K562 (cell line): Measurements from ENCODE around the gene GDNF. TPM values are rescaled to one million over a fixed set of nuclear protein-coding genes. Genes with fewer than 3 reads are reported as not detected.

Source experiments
- ZBTB5 ChIP-seq: fragments of 450-650 bp; IDR thresholded peaks from 2 replicates; pipeline ENCODE4 v1.6.1; 2017; ENCODE audit warnings: antibody characterized with exemption
- polyA plus RNA-seq, 8 experiments: library from polyadenylated mRNA; depleted of rRNA in 4 of 8; stranded (reverse) in 5 of 8; unstranded in 3 of 8; fragments of >200 nt; fragmentation: Nextera tagmentation in 2 of 8; fragmentation: Illumina TruSeq in 1 of 8; extraction: Ambion mirVana in 2 of 8; extraction: Trizol in 1 of 8; gene quantifications; 2 replicates each; pipeline versions ENCODE4 v1.2.1 to v1.2.3, GENCODE V29; 2011 to 2014; ENCODE audit warnings: inconsistent platforms in 1 of 8, missing spikeins in 1 of 8
- total RNA-seq, 7 experiments: library from RNA; depleted of rRNA in 6 of 7; stranded (reverse); fragments of >200 nt in 6 of 7; fragmentation: Illumina TruSeq in 2 of 7; extraction: Trizol in 2 of 7; gene quantifications; 2 replicates each; pipeline versions ENCODE4 v1.2.1 to v1.2.3, GENCODE V29; 2011 to 2021; ENCODE audit warnings: low replicate concordance in 1 of 7
- TF ChIP-seq, protein P1 (sequence below): fragments of 450-650 bp; IDR thresholded peaks from 2 replicates; pipeline ENCODE4 v1.6.1; 2017; ENCODE audit warnings: antibody characterized with exemption, mild to moderate bottlenecking

The GDNF gene
- total and polyA plus RNA-seq, 9 of the 15 experiments (the other 6 are each of a cell fraction or from before 2014, with no cell fraction given), result not detected

GRCh38 chr5:37825334-37825915 lies 14.4 kb downstream of the GDNF start (continued):
- no peak for TF ChIP-seq ZBTB5
- TF ChIP-seq, protein P1, sequence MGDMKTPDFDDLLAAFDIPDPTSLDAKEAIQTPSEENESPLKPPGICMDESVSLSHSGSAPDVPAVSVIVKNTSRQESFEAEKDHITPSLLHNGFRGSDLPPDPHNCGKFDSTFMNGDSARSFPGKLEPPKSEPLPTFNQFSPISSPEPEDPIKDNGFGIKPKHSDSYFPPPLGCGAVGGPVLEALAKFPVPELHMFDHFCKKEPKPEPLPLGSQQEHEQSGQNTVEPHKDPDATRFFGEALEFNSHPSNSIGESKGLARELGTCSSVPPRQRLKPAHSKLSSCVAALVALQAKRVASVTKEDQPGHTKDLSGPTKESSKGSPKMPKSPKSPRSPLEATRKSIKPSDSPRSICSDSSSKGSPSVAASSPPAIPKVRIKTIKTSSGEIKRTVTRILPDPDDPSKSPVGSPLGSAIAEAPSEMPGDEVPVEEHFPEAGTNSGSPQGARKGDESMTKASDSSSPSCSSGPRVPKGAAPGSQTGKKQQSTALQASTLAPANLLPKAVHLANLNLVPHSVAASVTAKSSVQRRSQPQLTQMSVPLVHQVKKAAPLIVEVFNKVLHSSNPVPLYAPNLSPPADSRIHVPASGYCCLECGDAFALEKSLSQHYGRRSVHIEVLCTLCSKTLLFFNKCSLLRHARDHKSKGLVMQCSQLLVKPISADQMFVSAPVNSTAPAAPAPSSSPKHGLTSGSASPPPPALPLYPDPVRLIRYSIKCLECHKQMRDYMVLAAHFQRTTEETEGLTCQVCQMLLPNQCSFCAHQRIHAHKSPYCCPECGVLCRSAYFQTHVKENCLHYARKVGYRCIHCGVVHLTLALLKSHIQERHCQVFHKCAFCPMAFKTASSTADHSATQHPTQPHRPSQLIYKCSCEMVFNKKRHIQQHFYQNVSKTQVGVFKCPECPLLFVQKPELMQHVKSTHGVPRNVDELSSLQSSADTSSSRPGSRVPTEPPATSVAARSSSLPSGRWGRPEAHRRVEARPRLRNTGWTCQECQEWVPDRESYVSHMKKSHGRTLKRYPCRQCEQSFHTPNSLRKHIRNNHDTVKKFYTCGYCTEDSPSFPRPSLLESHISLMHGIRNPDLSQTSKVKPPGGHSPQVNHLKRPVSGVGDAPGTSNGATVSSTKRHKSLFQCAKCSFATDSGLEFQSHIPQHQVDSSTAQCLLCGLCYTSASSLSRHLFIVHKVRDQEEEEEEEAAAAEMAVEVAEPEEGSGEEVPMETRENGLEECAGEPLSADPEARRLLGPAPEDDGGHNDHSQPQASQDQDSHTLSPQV, result no peak
